GM12878 (cell line): ENCODE measurements around the gene SCNN1A. TPM values are rescaled to one million over a fixed set of nuclear protein-coding genes. Genes with fewer than 3 reads are reported as not detected.
A peak's percentile ranks its signal among the peaks of the same experiment; 100 is the strongest.

ENCODE experiments used
- ATAC-seq: fragments of 200-7000 bp; cut with Tn5 transposase; 3 replicates; pipeline ENCODE4 v1.9.1; 2020; ENCODE audit warnings: mild to moderate bottlenecking, moderate library complexity
- BruUV-seq: library from RNA; stranded (reverse); fragments of 400-500 nt; replicated peaks from 2 replicates; lab custom pipeline; 2021; lab: Mats Ljungman, UMichigan
- CTCF ChIA-PET: fragments of 300-600 bp; sonication (Branson Sonifier 250); formaldehyde crosslinking; extraction: SDS; loops from one replicate; lab custom pipeline; 2021; ENCODE audit warnings: inconsistent platforms; lab: Yijun Ruan, JAX
- POLR2A ChIA-PET: fragments of 350-600 bp; formaldehyde crosslinking; extraction: SDS; loops from one replicate; lab custom pipeline; 2021; ENCODE audit warnings: inconsistent platforms; lab: Charles Lee
- RAD21 ChIA-PET: fragments of 300-600 bp; sonication (Branson Sonifier 250); formaldehyde crosslinking; loops from one replicate; lab custom pipeline; 2023; ENCODE audit warnings: antibody characterized with exemption; ENCODE audit not compliant: unreplicated experiment; lab: Charles Lee
- SMC1A ChIA-PET: fragments of 300-600 bp; sonication (Branson Sonifier 250); formaldehyde crosslinking; loops from one replicate; lab custom pipeline; 2023; ENCODE audit not compliant: unreplicated experiment, uncharacterized antibody; lab: Charles Lee
- DNase-seq: peaks from one replicate; pipeline ENCODE4 v3.0.0-alpha.2; 2011; ENCODE audit warnings: low read depth, low spot score
- FAIRE-seq: peaks from 3 replicates; lab custom pipeline; 2011; peaks lifted over from hg19 to GRCh38; lab: Jason Lieb, UNC
- H2AFZ ChIP-seq: 2 replicates; pipeline ENCODE4 v1.6.0; 2011; ENCODE audit warnings: low read depth, low read length, control low read depth; ENCODE audit not compliant: control insufficient read depth
- H3K27ac ChIP-seq: 2 replicates; pipeline ENCODE4 v1.5.1; 2011; ENCODE audit warnings: control low read depth; ENCODE audit not compliant: control insufficient read depth, insufficient read depth
- H3K27me3 ChIP-seq, 2 experiments: replicated peaks in 1 of 2; 2 replicates each; pipeline versions ENCODE4 v1.6.0 to v1.6.1; 2011; ENCODE audit warnings: low read length in 1 of 2; ENCODE audit not compliant: control insufficient read depth in 2 of 2, insufficient read depth in 2 of 2
- H3K36me3 ChIP-seq, 2 experiments: 2 replicates each; pipeline ENCODE4 v1.5.1; 2011; ENCODE audit warnings: low read length in 1 of 2; ENCODE audit not compliant: control insufficient read depth in 2 of 2, insufficient read depth in 2 of 2
- H3K4me1 ChIP-seq: 2 replicates; pipeline ENCODE4 v1.6.1; 2011; ENCODE audit warnings: mild to moderate bottlenecking, low read length, moderate library complexity, mixed read lengths; ENCODE audit not compliant: control insufficient read depth, insufficient read depth
- H3K4me2 ChIP-seq: 2 replicates; pipeline ENCODE4 v1.6.0; 2011; ENCODE audit warnings: control low read depth; ENCODE audit not compliant: control insufficient read depth, insufficient read depth
- H3K4me3 ChIP-seq: fragments of 200-600 bp; sonication (generic); 2 replicates; pipeline ENCODE4 v1.5.1; 2016
- H3K79me2 ChIP-seq: 2 replicates; pipeline ENCODE4 v1.6.0; 2011; ENCODE audit warnings: low read length; ENCODE audit not compliant: control insufficient read depth, insufficient read depth
- H3K9ac ChIP-seq: 2 replicates; pipeline ENCODE4 v1.8.0; 2011; ENCODE audit warnings: low read length, control low read depth, mixed read lengths; ENCODE audit not compliant: control insufficient read depth, insufficient read depth
- H3K9me3 ChIP-seq: replicated peaks from 3 replicates; pipeline ENCODE4 v1.5.1; 2011; ENCODE audit warnings: mild to moderate bottlenecking, low read length; ENCODE audit not compliant: control insufficient read depth, insufficient read depth
- H4K20me1 ChIP-seq: 2 replicates; pipeline ENCODE4 v1.6.0; 2011; ENCODE audit not compliant: control insufficient read depth, insufficient read depth
- ASH2L ChIP-seq: fragments of 300-600, 200-600 bp; sonication (generic); IDR thresholded peaks from 2 replicates; pipeline ENCODE4 v1.6.1; 2017; ENCODE audit warnings: low read depth, mild to moderate bottlenecking, borderline replicate concordance
- ATF7 ChIP-seq: fragments of 450-650 bp; IDR thresholded peaks from 2 replicates; pipeline ENCODE4 v1.6.1; 2016; ENCODE audit warnings: low read depth, mild to moderate bottlenecking
- IKZF2 ChIP-seq, 2 experiments: fragments of 450-650 bp; IDR thresholded peaks; 2 replicates each; pipeline ENCODE4 v1.6.1; 2017; ENCODE audit warnings: mild to moderate bottlenecking in 2 of 2, moderate library complexity in 2 of 2
- MXI1 ChIP-seq: fragments of 150-350 bp; IDR thresholded peaks from 2 replicates; pipeline ENCODE4 v1.6.1; 2011; ENCODE audit warnings: low read depth, mild to moderate bottlenecking, inconsistent platforms, low read length, improper control_type of control experiment
- RAD21 ChIP-seq: IDR thresholded peaks from 2 replicates; pipeline ENCODE4 v1.6.1; 2011; ENCODE audit warnings: mild to moderate bottlenecking, low read depth, low read length, moderate library complexity; ENCODE audit not compliant: insufficient read depth
- STAT3 ChIP-seq: IDR thresholded peaks from 2 replicates; pipeline ENCODE4 v1.6.1; 2011; ENCODE audit warnings: low read depth, low read length, improper control_type of control experiment
- TCF12 ChIP-seq: IDR thresholded peaks from 2 replicates; pipeline ENCODE4 v1.6.1; 2011; ENCODE audit warnings: low read depth, mild to moderate bottlenecking, low read length
- TCF7 ChIP-seq: IDR thresholded peaks from 2 replicates; pipeline ENCODE4 v1.6.1; 2014; ENCODE audit warnings: antibody characterized with exemption, borderline replicate concordance
- WGBS: methylation state at CpG from one replicate; pipeline ENCODE4 v1.1.6; 2016; ENCODE audit warnings: low lambda C conversion rate; ENCODE audit not compliant: insufficient replicate concordance, insufficient coverage; ENCODE audit errors: missing lambda C conversion rate; 5-methylcytosine and 5-hydroxymethylcytosine counted together
- in situ Hi-C: fragments of 300-500 bp; cut with MboI; formaldehyde crosslinking; loops from 9 replicates; pipeline ENCODE4 v1.14.3; 2018; ENCODE audit warnings: mixed read lengths
- intact Hi-C: fragments of 100-400 bp; cut with micrococcal nuclease; formaldehyde crosslinking; loops from one replicate; pipeline ENCODE4 v1.14.2; 2022; ENCODE audit not compliant: unreplicated experiment
- polyA plus RNA-seq, 11 experiments: library from polyadenylated mRNA; depleted of rRNA in 4 of 11; unstranded in 6 of 11; stranded (reverse) in 5 of 11; fragments of >200 nt; fragmentation: Nextera tagmentation in 4 of 11; fragmentation: Illumina TruSeq in 1 of 11; extraction: Ambion mirVana in 4 of 11; extraction: Trizol in 1 of 11; gene quantifications; 1 replicate in 1 of 11; 2 replicates in 10 of 11; pipeline versions ENCODE4 v1.2.1 to v1.2.3, GENCODE V29; 2011 to 2016; ENCODE audit warnings: inconsistent platforms in 2 of 11, missing spikeins in 2 of 11, low read depth in 1 of 11
- total RNA-seq, 4 experiments: library from RNA; depleted of rRNA in 3 of 4; stranded (reverse); fragments of >200 nt in 3 of 4; fragmentation: Illumina TruSeq in 1 of 4; extraction: Trizol in 1 of 4; gene quantifications; 2 replicates each; pipeline versions ENCODE4 v1.2.1 to v1.2.3, GENCODE V29; 2013 to 2021
- TF ChIP-seq, protein P1 (sequence below): IDR thresholded peaks from 2 replicates; pipeline ENCODE4 v1.6.1; 2012; ENCODE audit warnings: low read depth, low read length, improper control_type of control experiment

SCNN1A gene
- total and polyA plus RNA-seq, 10 of the 15 experiments (the other 5 are each of a cell fraction or from before 2014, with no cell fraction given) = 0.14 to 0.69 TPM; not detected in 8

DNA sequence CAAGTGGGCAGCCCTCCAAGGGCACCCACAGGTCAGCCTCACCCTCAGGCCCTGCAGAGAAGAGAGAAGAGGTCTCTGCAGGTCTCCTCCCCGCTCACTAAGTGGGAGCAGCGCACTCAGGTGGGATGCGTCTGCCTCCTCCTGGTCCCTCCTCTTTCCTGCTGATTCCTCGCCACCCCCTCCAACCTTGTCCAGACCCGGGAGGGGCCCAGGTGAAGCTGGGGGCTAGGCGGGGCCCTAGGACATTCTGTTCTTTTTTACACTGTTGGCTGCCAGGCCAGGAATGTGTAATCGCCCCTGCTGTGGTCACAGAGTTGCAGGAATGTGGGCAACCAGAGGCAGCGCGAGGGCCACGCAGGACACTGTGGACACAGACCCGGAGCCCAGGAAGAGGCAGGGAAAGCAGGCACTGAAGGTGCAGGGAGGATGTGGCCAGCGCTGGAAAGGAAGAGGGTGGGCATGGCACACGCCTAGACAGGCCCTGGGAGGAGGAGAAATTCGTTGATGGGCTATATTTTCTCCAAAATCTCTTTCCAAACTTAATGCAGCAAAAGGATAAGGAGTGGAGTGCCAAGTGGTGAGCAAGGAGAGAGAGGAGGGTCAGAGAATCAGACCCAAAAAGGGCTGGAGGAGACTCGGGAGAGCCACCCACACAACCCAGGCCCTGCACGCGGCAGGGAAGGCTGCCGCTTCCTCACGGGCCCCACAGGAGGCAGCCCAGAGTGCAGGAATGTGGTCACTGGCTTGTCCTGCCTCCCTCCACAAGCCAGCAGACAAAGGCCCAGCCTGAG lies 911 bp upstream of the SCNN1A start:
- TF ChIP-seq STAT3 (no peak), ATF7 (no peak), TCF12 (no peak), TCF7 (no peak), MXI1 (no peak), IKZF2 (IDR thresholded peaks at IDR 0.05) (no peak), ASH2L (no peak), RAD21 (no peak)
- TF ChIP-seq, protein P1, sequence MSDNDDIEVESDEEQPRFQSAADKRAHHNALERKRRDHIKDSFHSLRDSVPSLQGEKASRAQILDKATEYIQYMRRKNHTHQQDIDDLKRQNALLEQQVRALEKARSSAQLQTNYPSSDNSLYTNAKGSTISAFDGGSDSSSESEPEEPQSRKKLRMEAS = no peak
- no peak overlapping the region for H3K27ac ChIP-seq
- FAIRE-seq (no peak), ATAC-seq (peak; percentile 39), DNase-seq (no peak)
- WGBS = 31% methylated on average over 19 of the region's 19 CpGs
- no peaks in the 10 kb centered on the region for H3K9me3 ChIP-seq
- no peaks in the 10 kb centered on the region for H3K36me3 ChIP-seq
- H3K4me1 ChIP-seq = no peaks in the 10 kb centered on the region
- H4K20me1 ChIP-seq = no peaks in the 10 kb centered on the region
- no peak overlapping the region for H3K4me3 ChIP-seq
- H3K27me3 ChIP-seq = peaks cover 0 to 2% of the 10 kb centered on the region in 2 experiments; a peak in 2 of 4 replicates
- in situ Hi-C loops (no loop called here), intact Hi-C loops (no loop called here)
- SMC1A ChIA-PET = no interaction called here
- no peak overlapping the region for H2AFZ ChIP-seq
- no peak overlapping the region for H3K4me2 ChIP-seq
- no peak overlapping the region for H3K9ac ChIP-seq
- CTCF ChIA-PET = no interaction called here
- RAD21 ChIA-PET = no interaction called here
- no peaks in the 10 kb centered on the region for H3K79me2 ChIP-seq
- no TSS peak for BruUV-seq
- POLR2A ChIA-PET = no interaction called here
